GM03348 (cell line): ENCODE data around the gene RTKN.
A peak's percentile ranks its signal among the peaks of the same experiment; 100 is the strongest.
"Not testable (repeated sequence)": the region's sequence is repeated elsewhere in the genome, so short reads cannot be mapped to it uniquely, and the experiment has no call there.

Source experiments
- DNase-seq: peaks from one replicate; pipeline ENCODE4 v3.0.0; 2012; ENCODE audit warnings: low spot score

The RTKN gene

GRCh38 chr2:74460187-74460586, 18.4 kb upstream of the RTKN start:
- DNase-seq = not testable (repeated sequence)

- not testable (repeated sequence) for DNase-seq
Observed at GRCh38 chr2:74459503-74460118, 17.9 kb upstream of the RTKN start.

- no peak for DNase-seq
Observed at GRCh38 chr2:74458938-74459363, 17.2 kb upstream of the RTKN start.

- peak; percentile 99 for DNase-seq
Observed at GRCh38 chr2:74458132-74458937, 16.6 kb upstream of the RTKN start, which contains the start of gene WBP1. Gene WBP1 (plus strand): TSS chr2:74458438. CDS start chr2:74458603, 165 bp downstream.

- no peak for DNase-seq
Observed at GRCh38 chr2:74457549-74458131, 15.9 kb upstream of the RTKN start.

GRCh38 chr2:74457129-74457548, 15.4 kb upstream of the RTKN start:
- no peak for DNase-seq

- DNase-seq = peak; percentile 92
Observed at GRCh38 chr2:74454654-74455511, 13.1 kb upstream of the RTKN start, which contains the start of gene INO80B. Gene INO80B (plus strand): TSS chr2:74455087. CDS start chr2:74455117, 30 bp downstream.

- DNase-seq = no peak
Observed at GRCh38 chr2:74450570-74451190, 8.9 kb upstream of the RTKN start.

GRCh38 chr2:74448771-74449170, 7.0 kb upstream of the RTKN start:
- DNase-seq = no peak

- DNase-seq = no peak
Observed at GRCh38 chr2:74447230-74447999, 5.7 kb upstream of the RTKN start.

- no peak for DNase-seq
Observed at GRCh38 chr2:74444498-74445318, 3.0 kb upstream of the RTKN start.

GRCh38 chr2:74442483-74443297, 953 bp upstream of the RTKN start:
- not testable (repeated sequence) for DNase-seq

- no peak for DNase-seq
Observed at GRCh38 chr2:74441170-74441689, 507 bp downstream of the RTKN start.

GRCh38 chr2:74440378-74441169, 1.2 kb downstream of the RTKN start:
- peak; percentile 98 for DNase-seq

- peak; percentile 86 for DNase-seq
Observed at GRCh38 chr2:74439803-74440377, 1.8 kb downstream of the RTKN start.

GRCh38 chr2:74439373-74439772, 2.4 kb downstream of the RTKN start:
- DNase-seq = no peak

GRCh38 chr2:74438248-74438647, 3.5 kb downstream of the RTKN start:
- DNase-seq = no peak
